Suppressor macrophage treated with lipopolysaccharide for 4 hours (primary cell): ENCODE measurements around the gene C6orf136.

ENCODE experiments used
- DNase-seq: peaks from one replicate; pipeline ENCODE4 v3.0.0-alpha.2; 2020

C6orf136 gene

GRCh38 chr6:30664994-30665767 is 18.2 kb downstream of the C6orf136 start:
- DNase-seq = no peak

- peak; percentile 45 for DNase-seq
These were observed 19.4 kb downstream of the C6orf136 start for GRCh38 chr6:30666300-30666699.

GRCh38 chr6:30670760-30671527 is 24.0 kb downstream of the C6orf136 start:
- no peak for DNase-seq

- DNase-seq = peak; percentile 98
These were observed 25.7 kb downstream of the C6orf136 start, which contains the start of gene DHX16 for GRCh38 chr6:30672445-30673253. Gene DHX16, minus strand, starts transcription at chr6:30673006. Its CDS starts 165 bp downstream, at chr6:30672841.

- no peak for DNase-seq
These were observed 29.8 kb downstream of the C6orf136 start for GRCh38 chr6:30676660-30677285.

- peak; percentile 89 for DNase-seq
These were observed 32.2 kb downstream of the C6orf136 start for GRCh38 chr6:30678964-30679726.

- DNase-seq = no peak
These were observed 33.0 kb downstream of the C6orf136 start for GRCh38 chr6:30679765-30680535.

GRCh38 chr6:30681766-30682142 is 34.8 kb downstream of the C6orf136 start:
- no peak for DNase-seq

- peak; percentile 82 for DNase-seq
These were observed 35.5 kb downstream of the C6orf136 start for GRCh38 chr6:30682143-30683117.

GRCh38 chr6:30683183-30683979 is 36.4 kb downstream of the C6orf136 start:
- peak; percentile 83 for DNase-seq

GRCh38 chr6:30683980-30684338 is 37.0 kb downstream of the C6orf136 start:
- DNase-seq = no peak

- DNase-seq = peak; percentile 79
These were observed 37.6 kb downstream of the C6orf136 start for GRCh38 chr6:30684386-30685156.

GRCh38 chr6:30685157-30686008 is 38.5 kb downstream of the C6orf136 start:
- peak; percentile 42 for DNase-seq

- peak; percentile 88 for DNase-seq
These were observed 39.3 kb downstream of the C6orf136 start, which contains the start of gene PPP1R18 for GRCh38 chr6:30686009-30686907. Gene PPP1R18, minus strand, starts transcription at chr6:30686645. Its CDS starts 627 bp downstream, at chr6:30686018.

- peak; percentile 96 for DNase-seq
These were observed 40.1 kb downstream of the C6orf136 start for GRCh38 chr6:30686908-30687658.
